Measurements from ENCODE around the gene PREB.
A peak's percentile ranks its signal among the peaks of the same experiment; 100 is the strongest.
"Not testable (repeated sequence)": the region's sequence is repeated elsewhere in the genome, so short reads cannot be mapped to it uniquely, and the experiment has no call there.

Gene PREB

GRCh38 chr2:27127883-27128667 is 6.4 kb downstream of the PREB start:
- DNase-seq (ENCODE audit: low spot score) = no peak

- no peak for DNase-seq (ENCODE audit: low spot score)
These were observed 8.2 kb downstream of the PREB start for GRCh38 chr2:27126252-27126710.

GRCh38 chr2:27125104-27125503 is 9.3 kb downstream of the PREB start:
- DNase-seq (ENCODE audit: low spot score) = no peak

- peak; percentile 55 for DNase-seq (ENCODE audit: low spot score)
These were observed 10.9 kb downstream of the PREB start, which contains the start of gene ABHD1 for GRCh38 chr2:27123302-27124150. Gene ABHD1, plus strand, starts transcription at chr2:27123815. Its CDS starts 134 bp downstream, at chr2:27123949.

GRCh38 chr2:27122791-27123190 is 11.6 kb downstream of the PREB start:
- DNase-seq (ENCODE audit: low spot score) = no peak

- DNase-seq (ENCODE audit: low spot score) = no peak
These were observed 12.5 kb downstream of the PREB start for GRCh38 chr2:27121906-27122305.

- DNase-seq (ENCODE audit: low spot score) = not testable (repeated sequence)
These were observed 15.1 kb downstream of the PREB start for GRCh38 chr2:27119330-27119670.

- DNase-seq (ENCODE audit: low spot score) = peak; percentile 35
These were observed 15.7 kb downstream of the PREB start, which contains the start of gene CGREF1 for GRCh38 chr2:27118525-27119329. Gene CGREF1, minus strand, starts transcription at chr2:27119128. Its CDS starts 14,762 bp downstream, at chr2:27104366.

- DNase-seq (ENCODE audit: low spot score) = no peak
These were observed 16.4 kb downstream of the PREB start for GRCh38 chr2:27117995-27118524.

- DNase-seq (ENCODE audit: low spot score) = no peak
These were observed 18.9 kb downstream of the PREB start for GRCh38 chr2:27115519-27115918.

- not testable (repeated sequence) for DNase-seq (ENCODE audit: low spot score)
These were observed 22.9 kb downstream of the PREB start for GRCh38 chr2:27111392-27112078.

GRCh38 chr2:27110603-27111352 is 23.7 kb downstream of the PREB start:
- DNase-seq (ENCODE audit: low spot score) = not testable (repeated sequence)

- DNase-seq (ENCODE audit: low spot score) = no peak
These were observed 25.4 kb downstream of the PREB start for GRCh38 chr2:27109083-27109482.

GRCh38 chr2:27108221-27108620 is 26.2 kb downstream of the PREB start:
- DNase-seq (ENCODE audit: low spot score) = no peak

GRCh38 chr2:27105981-27106380 is 28.5 kb downstream of the PREB start:
- no peak for DNase-seq (ENCODE audit: low spot score)

GRCh38 chr2:27102329-27102728 is 32.1 kb downstream of the PREB start:
- DNase-seq (ENCODE audit: low spot score) = no peak

GRCh38 chr2:27100036-27100435 is 34.4 kb downstream of the PREB start:
- no peak for DNase-seq (ENCODE audit: low spot score)

- DNase-seq (ENCODE audit: low spot score) = no peak
These were observed 35.0 kb downstream of the PREB start for GRCh38 chr2:27099334-27099955.

GRCh38 chr2:27097341-27097740 is 37.1 kb downstream of the PREB start:
- no peak for DNase-seq (ENCODE audit: low spot score)

GRCh38 chr2:27096748-27097297 is 37.6 kb downstream of the PREB start:
- no peak for DNase-seq (ENCODE audit: low spot score)
